Lower leg skin (tissue), 4 donors: ENCODE measurements around the gene RPS14. TPM values are rescaled to one million over a fixed set of nuclear protein-coding genes. Genes with fewer than 3 reads are reported as not detected.

ENCODE experiments used
- DNase-seq, 2 donors: peaks; one replicate each; pipeline ENCODE4 v3.0.0-alpha.2; 2019; ENCODE audit warnings: low spot score in 2 of 2
- H3K4me3 ChIP-seq: fragments of 200-600 bp; sonication (generic); 2 replicates; pipeline ENCODE4 v1.5.1; 2017; ENCODE audit warnings: mild to moderate bottlenecking, low read depth; ENCODE audit not compliant: poor library complexity, severe bottlenecking
- CTCF ChIP-seq, 3 donors: fragments of 450-650 bp; IDR thresholded peaks; one replicate each; pipeline ENCODE4 v1.5.1; 2016; ENCODE audit warnings: antibody characterized with exemption in 3 of 3, mild to moderate bottlenecking in 3 of 3, moderate library complexity in 2 of 3
- POLR2A ChIP-seq, 2 donors: fragments of 450-650 bp; IDR thresholded peaks; one replicate each; pipeline ENCODE4 v1.6.1; 2016 to 2017; ENCODE audit warnings: antibody characterized with exemption in 2 of 2, mild to moderate bottlenecking in 1 of 2, moderate library complexity in 1 of 2
- WGBS, 2 donors: methylation state at CpG; one replicate each; pipeline ENCODE4 v1.1.5; 2018; 5-methylcytosine and 5-hydroxymethylcytosine counted together
- intact Hi-C: fragments of 100-400 bp; cut with DNase I; formaldehyde crosslinking; loops from one replicate; pipeline ENCODE4 v1.15.0; 2023; ENCODE audit warnings: low total_unique reads
- total RNA-seq, 4 donors: library from RNA; depleted of rRNA; stranded (reverse); fragments of >200 nt; gene quantifications; one replicate each; pipeline ENCODE4 v1.1.0, GENCODE V29; 2016

Gene RPS14
- total RNA-seq = 1,000 to 10,000 TPM; 2,497 to 4,490 (median 3,854) TPM

DNA sequence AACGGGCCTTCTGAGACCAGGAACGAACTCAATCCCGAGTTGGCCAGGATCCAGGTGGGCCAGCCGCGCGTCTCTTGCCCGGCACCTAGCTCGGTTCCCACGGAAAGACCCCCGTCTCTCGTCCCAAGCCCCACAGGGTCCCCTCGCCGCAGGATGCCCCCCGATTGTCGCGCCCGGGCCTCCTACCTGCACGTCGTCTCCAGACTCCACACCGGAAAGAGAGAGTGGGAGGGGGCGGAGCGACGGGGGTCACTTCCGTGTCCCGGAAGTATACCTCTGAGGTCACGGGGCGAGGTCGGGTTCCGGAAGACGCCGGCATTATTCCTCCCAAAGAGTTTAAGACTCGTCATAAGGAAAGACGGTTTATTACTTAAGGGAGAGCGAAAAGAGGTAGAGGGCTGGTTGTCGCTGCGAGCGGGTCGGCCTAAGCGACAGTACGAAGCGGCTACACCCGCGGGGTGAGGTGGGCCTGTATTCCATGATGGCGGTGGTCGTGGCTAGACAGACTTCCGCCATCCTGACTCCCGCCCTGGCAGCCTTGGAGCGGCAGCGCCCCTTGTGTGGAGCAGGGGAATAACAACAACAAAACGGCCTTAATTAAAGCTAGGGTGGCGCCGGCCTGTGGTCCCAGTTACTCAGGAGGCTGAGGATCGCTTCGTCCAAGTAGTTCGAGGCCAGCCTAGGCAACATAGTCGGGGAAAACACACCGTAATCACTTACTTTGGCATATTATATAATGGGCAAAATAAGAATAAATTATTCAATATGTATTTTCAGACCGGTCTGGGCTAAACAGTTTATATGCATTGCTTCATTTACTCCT lies at the start of gene RPS14:
Gene RPS14 (minus strand): TSS at position 223 of the 823 bp plus-strand sequence. CDS start 2,006 bp downstream, outside the sequence.
- H3K4me3 ChIP-seq = peak within 1 kb of the TSS; percentile 63
- intact Hi-C loops = no loop called here
- peak; percentile 94 to 99 for DNase-seq
- 3 to 4% methylated on average over 52 to 58 of the region's 58 CpGs for WGBS, 2 donors
- TF ChIP-seq CTCF (IDR thresholded peaks at IDR 0.05) = peak in 1 of 3 donors; percentile 89
- TF ChIP-seq POLR2A (IDR thresholded peaks at IDR 0.05) = peak in 1 of 2 donors; percentile 41

DNA sequence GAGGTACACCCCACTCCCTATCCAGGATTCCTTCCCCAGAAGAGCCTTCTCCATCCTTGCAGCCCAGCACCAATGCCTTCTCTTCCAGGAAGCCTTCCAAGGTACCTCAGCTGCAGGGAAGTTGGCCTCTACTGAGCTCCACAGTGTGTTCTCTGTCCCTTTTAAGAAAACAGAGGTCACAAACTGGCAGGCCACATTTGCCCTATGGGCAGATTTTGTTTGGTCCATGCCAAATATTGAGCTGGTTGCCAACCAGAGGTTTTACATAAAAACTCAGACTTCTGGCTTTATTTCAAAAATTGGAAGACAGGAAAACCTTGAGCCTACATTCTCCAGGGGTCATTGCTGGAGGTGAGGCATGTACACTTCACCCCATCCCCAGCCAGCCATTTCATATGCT lies 49.4 kb upstream of the RPS14 start:
- TF ChIP-seq POLR2A (IDR thresholded peaks at IDR 0.05) (no peak), CTCF (IDR thresholded peaks at IDR 0.05) (no peak)
- intact Hi-C loops = no loop called here
- no peak for DNase-seq
- no peak overlapping the region for H3K4me3 ChIP-seq

GRCh38 chr5:150498501-150498900 lies 49.0 kb upstream of the RPS14 start:
- WGBS, 2 donors = 55 to 62% methylated on average over 6 of the region's 6 CpGs
- no peak overlapping the region for H3K4me3 ChIP-seq
- TF ChIP-seq POLR2A (IDR thresholded peaks at IDR 0.05) (no peak), CTCF (IDR thresholded peaks at IDR 0.05) (no peak)
- intact Hi-C loops = no loop called here
- DNase-seq = no peak

GRCh38 chr5:150497989-150498317 lies 48.4 kb upstream of the RPS14 start:
- DNase-seq = no peak
- H3K4me3 ChIP-seq = no peak overlapping the region
- WGBS, 2 donors = 35 to 47% methylated on average over 5 of the region's 5 CpGs
- TF ChIP-seq CTCF (IDR thresholded peaks at IDR 0.05) (no peak), POLR2A (IDR thresholded peaks at IDR 0.05) (no peak)
- intact Hi-C loops = no loop called here

- WGBS, 2 donors = 44 to 55% methylated on average over 6 to 14 of the region's 14 CpGs
- intact Hi-C loops = no loop called here
- H3K4me3 ChIP-seq = no peak overlapping the region
- peak; percentile 71 to 94 for DNase-seq
- TF ChIP-seq CTCF (IDR thresholded peaks at IDR 0.05) = no peak
- no peak for TF ChIP-seq POLR2A (IDR thresholded peaks at IDR 0.05)
Observed at GRCh38 chr5:150497274-150497988, 47.9 kb upstream of the RPS14 start.
